SK-N-SH treated with all-trans-retinoic acid at 6 μM for 48 hours (cell line): ENCODE results near the gene ZIC5.

Experiments
- CREB5 ChIP-seq: fragments of 250-450 bp; sonication (Bioruptor Pico); IDR thresholded peaks from 2 replicates; pipeline ENCODE4 v1.5.1; 2020; ENCODE audit warnings: low read depth, mild to moderate bottlenecking, moderate library complexity
- CSRNP3 ChIP-seq: fragments of 250-450 bp; sonication (Bioruptor Pico); IDR thresholded peaks from 2 replicates; pipeline ENCODE4 v1.5.1; 2021; ENCODE audit warnings: mild to moderate bottlenecking, moderate library complexity
- ZNF8 ChIP-seq: fragments of 450-650 bp; formaldehyde crosslinking; IDR thresholded peaks from 2 replicates; pipeline ENCODE4 v1.5.0; 2020; ENCODE audit warnings: mild to moderate bottlenecking, moderate library complexity

GRCh38 chr13:99941086-99941485 lies 30.5 kb downstream of the ZIC5 start:
- TF ChIP-seq CSRNP3 (no peak), CREB5 (CRISPR knock-in tag) (no peak), ZNF8 (CRISPR knock-in tag) (no peak)
